Activated CD4-positive, alpha-beta T cell treated with anti-CD3 and anti-CD28 coated beads, Interleukin-2, Interleukin-4, amounts not matched to agents 100 ng/mL and 50 ng/mL, durations not matched to agents 16 hours and 8 hours (primary cell): ENCODE data around the gene XYLT1.
"Not testable (repeated sequence)": the region's sequence is repeated elsewhere in the genome, so short reads cannot be mapped to it uniquely, and the experiment has no call there.

ENCODE experiments used
- DNase-seq: peaks from one replicate; pipeline ENCODE4 v3.0.0-alpha.2; 2020; ENCODE audit warnings: low spot score

XYLT1 gene

DNA sequence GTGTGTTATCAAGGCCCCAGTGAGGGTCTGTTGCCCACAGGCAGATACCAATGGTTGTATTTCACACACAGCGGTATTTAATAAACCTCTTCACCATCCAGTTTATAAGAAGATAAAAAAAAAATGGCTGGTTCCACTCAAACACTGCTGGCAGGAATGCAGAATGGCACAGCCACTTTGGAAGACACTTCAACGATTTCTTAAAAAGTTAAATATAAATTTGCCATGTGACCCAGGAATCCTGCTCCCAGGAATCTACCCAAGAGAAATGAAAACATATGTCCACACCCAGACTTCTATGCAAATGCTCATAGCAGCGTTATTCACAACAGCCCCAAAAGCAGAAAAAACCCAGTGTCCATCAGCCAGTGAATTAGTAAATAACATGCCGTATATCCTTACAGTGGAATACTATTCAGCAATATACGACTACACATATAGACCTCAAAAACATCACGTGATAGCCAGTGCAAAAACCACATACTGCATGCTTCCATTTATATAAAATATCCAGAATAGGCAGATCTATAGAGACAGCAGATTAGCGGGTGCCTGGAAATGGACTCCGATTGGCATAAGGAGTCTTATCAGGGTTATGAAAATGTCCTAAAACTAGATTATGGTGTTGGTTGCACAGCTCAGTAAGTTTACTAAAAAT, 38.7 kb downstream of the XYLT1 start:
- DNase-seq = no peak

DNA sequence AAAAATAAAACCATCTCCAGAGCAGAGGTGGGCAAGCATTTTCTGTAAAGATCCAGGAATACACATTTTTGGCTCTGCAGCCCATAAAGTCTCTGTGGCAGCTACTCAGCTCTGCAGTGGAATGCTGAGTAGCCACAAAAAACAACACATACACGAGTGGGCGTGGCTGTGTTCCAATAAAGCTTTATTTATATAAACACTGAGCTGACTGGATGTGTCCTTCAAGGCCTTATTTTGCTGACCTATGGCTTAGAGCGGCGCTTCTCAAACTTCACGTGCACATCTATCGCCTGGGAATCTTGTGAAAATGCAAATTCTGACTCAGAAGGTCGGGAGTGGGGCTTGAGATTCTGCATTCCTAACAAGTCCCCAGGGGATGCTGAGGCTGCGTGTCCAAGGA, 39.7 kb downstream of the XYLT1 start:
- DNase-seq = no peak

DNA sequence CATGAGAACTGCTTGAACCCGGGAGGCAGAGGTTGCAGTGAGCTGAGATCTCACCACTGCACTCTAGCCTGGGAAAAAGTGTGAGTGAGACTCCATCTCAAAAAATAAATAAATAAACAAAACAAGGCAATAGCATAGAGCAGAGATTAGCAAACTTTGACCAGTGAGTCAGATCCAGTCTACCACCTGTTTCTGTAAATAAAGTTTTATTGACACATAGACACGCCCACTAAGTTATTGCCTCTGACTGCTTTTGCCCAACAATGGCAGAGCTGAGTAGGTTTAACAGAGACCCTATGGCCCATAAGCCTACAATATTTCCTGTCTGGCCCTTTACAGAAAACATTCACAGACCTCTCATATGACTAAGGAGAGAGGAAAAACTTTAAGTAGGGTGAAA, 44.3 kb downstream of the XYLT1 start:
- DNase-seq = no peak

DNA sequence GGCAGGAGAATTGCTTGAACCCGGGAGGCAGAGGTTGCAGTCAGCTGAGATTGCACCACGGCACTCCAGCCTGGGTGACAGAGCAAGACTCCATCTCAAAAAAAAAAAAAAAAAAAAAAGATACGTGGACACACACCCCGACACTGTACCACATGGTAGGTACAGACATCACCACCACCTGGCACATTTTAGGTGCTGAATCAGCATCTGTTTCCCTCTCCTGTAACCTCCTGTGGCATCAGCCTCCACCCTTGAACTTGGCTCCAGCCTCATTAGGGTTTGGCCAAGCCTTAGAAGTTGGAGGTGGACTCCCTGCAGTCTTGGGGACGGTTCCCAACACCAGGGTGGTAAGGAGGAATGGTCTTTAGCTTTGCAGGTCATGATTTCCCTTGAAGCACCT, 46.0 kb downstream of the XYLT1 start:
- DNase-seq = no peak

DNA sequence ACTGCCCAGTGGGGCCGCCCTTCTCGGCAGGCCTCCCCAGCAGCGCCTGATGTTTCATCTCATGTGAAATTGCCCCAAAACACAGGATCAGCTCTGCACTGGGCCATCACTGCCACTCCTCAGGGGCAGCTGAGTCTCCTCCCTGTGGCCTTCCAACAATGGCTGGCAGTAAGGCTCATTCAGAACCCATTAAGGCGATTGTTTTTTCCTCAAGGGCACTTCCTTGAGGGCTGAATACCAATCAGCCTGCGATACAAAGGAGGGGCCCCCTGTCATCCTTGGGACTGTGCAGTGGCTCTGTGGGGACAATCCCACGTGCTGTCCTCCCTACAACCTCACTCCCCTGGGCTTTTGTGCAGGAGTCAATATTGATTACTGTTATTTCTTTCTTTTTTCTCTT, 47.5 kb downstream of the XYLT1 start:
- no peak for DNase-seq

DNA sequence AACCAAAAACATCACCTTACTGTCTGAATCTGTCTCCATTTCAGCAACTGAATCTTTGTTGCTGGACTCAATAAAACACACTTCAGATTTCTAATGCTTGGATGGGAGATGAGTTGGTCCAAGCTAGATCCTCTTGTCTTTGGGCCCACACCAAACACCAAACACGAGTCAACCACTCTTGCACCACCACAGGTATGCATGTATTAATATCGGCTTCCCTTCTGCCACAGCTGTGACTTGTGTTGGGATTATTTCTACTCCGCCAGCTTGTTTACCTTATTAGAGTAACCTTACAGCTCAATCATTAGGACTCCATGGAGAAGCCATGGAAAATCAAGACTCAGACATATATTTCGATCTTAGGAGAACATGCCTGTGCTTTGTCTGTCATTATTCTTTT, 49.9 kb downstream of the XYLT1 start:
- no peak for DNase-seq

DNA sequence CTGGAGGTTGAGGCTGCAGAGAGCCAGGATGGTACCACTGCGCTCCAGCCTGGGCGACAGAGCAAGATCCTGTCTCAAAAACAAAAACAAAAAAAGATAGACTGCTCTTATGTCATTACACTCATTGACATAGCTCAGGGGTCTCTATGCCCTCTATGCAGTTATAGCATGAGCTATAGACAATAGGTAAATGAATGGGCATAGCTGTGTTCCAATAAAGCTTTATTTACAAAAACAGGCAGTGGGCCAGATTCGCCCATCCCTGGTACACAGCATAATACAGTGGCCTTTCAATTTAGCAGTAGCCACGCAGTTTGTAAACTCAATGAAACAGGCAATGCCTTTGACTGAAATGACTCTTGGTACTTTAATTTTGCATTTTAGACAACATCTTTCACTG, 51.5 kb downstream of the XYLT1 start:
- DNase-seq = no peak

DNA sequence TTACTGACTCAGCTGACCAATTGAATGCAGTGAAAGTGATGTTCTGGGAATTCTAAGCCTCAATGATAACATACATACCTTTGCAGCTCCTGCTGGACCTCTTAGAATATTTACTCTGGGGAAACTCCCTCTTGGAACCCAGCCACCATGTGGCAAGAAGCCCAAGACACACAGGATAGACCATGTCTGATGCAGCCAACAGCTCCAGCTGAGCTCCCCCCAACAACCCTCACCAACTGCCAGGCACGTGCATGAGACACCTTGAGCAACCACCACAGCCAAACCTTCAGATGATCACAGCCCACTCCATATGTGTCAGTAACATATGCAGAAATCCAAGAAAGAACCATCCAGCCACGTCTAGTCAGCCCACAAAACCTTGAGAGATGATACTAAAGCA, 53.0 kb downstream of the XYLT1 start:
- no peak for DNase-seq

DNA sequence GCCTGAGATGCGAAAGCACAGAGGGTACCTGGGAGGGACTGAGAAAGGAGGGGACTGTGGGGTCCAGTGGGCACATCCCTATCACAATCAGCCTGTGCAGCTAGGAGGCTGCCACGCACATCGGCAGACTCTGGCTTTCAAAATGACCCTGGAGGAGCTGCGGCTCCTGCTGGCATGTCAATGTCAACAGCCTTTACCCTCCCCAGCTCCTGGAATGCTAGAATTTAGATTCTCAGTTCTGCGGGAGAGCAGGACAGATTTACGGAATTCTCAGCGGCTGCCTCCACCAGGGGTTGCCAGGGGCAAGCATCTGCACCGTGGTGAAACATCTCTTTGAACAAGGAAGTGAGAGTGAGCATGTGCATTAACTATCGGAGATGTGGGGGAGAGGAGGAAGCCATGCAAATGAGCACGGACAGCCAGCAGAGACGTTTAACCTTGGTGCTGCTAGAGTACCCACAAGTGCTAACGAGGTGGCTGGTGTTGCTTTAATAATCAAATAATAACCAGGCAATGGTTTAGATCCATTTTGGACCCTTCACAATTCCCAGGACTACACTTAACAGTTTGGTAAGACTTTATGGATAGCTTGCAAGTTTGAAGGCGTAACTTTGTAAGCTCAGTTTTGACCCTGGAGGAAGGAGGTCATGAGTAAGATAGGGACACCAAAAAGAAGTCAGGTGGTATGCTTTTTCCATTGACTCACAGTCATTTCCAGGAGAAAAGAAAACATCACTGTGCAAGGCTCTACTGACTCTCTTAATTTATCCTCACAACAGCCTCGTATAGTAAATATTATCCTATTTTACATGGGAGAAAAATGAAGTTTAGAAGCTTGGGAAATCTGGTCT, 54.1 kb downstream of the XYLT1 start:
- DNase-seq = peak; percentile 67

DNA sequence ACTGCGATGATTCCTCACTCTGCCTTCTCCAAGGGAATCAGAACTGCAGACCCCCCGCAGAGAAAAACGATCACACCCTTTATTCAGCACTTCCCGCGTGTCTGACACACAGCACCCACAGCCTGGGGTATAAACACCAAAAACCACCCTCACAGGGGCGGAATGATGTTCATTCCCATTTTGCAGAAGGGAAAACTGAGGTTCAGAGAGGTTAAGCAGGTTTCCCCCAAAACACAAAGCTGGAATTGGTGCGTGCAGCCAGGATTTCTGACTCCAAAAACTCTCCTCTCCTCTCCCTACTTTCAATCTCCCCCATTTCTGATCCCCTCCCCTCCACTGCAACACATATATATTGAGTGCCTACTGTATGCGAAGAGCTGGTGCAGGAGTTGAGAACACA, 55.8 kb downstream of the XYLT1 start:
- DNase-seq = no peak

DNA sequence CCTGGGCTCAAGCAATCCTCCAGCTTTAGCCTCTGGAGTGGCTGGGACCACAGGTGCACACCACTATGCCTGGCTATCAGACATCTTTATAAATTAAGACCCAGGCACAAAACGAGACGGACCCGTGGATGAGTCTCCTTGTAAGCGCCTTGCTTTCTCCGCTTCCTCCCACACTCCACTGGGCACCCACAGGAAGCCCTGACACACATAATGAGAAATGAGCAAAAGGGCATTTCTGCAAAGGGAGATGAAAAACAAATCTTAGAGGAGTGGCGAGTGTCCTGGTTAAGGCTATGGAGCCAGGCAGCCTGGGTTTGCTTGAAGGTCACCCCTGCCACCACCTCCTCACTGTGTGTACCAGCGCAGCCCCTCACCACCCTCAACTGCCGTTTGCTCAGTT, 56.3 kb downstream of the XYLT1 start:
- peak; percentile 37 for DNase-seq

DNA sequence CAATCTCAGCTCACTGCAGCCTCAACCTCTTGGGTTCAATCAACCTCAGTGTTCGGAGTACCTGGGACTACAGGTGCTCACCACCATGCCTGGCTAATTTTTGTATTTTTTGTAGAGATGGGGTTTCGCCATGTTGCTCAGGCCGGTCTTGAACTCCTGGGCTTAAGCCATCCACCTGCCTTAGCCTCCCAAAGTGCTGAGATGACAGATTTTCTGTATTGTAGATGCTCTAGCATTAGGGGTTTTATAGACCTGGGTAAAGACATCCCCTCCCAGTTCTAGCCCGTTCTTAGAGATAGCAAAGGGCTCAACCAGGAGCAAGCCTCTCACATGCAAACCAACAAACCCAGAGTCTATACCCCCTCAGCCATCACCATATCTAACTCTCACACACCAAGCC, 57.3 kb downstream of the XYLT1 start:
- DNase-seq = no peak

DNA sequence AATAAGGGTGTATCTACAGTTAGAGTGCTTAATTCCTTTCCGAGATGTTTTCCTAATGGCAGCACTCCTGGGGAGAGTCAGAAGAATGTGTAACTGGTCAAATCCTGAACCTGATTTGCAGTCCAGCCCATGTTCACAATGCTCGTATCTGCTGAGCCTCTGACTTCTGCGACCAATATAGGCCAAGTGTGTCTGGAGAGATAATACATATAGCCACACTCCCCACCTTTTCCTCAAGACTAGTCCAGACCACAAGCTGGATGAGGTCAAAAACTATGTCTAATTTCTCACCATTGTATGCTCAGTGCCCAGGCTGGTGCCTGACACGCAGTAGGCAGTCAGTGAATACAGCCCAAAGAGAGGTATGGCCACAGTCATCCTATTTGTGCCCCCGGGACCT, 58.0 kb downstream of the XYLT1 start:
- DNase-seq = no peak

DNA sequence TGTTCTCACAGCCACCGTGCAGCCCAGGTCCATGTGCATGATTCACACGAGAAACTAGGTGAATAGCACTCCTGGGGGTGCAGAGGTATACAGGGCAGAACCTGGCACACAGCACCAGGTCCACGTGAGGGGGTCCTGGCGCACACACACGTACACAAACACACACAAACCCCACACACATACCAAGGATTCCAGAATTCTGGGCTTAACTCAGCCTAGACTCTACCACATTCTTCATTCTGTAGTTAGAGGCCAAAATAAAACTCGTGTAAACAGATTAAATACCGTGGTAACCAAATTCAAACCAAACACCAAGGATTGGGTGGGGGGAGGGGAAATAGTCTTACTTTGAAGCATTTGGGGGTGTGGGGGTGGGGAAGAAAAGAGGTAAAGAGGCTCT, 58.5 kb downstream of the XYLT1 start:
- no peak for DNase-seq

DNA sequence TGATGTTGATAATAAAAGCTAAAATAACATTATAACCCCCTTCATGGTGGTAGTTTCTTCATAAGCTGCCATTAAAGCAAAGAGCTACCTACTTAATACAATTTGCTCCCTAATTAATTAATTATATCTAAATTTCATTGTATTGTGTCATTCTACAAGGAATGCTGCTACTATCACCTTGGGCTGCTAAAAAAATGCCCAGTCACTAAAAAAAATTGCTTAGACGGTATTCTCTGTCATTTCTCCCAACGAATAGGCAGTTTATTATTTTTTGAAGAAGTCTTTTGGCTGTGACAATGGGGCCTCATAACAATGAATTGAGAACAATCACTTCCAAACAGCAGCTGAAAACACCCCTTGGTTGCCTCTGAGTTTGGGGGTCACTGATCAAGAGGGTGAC, 59.5 kb downstream of the XYLT1 start:
- no peak for DNase-seq

DNA sequence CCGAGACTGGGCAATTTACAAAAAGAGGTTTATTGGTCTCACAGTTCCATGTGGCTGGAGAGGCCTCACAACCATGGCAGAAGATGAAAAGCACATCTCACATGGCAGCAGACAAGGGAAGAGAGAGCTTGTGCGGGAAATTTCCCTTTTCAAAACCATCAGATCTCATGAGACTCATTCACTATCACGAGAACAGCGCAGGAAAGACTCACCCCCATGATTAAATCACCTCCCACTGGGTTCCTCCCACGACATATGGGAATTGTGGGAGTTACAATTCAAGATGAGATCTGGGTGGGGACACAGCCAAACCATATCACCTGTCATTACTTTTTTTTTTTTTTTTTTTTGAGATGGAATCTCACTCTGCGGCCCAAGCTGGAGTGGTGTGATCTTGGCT, 60.4 kb downstream of the XYLT1 start:
- DNase-seq = not testable (repeated sequence)

DNA sequence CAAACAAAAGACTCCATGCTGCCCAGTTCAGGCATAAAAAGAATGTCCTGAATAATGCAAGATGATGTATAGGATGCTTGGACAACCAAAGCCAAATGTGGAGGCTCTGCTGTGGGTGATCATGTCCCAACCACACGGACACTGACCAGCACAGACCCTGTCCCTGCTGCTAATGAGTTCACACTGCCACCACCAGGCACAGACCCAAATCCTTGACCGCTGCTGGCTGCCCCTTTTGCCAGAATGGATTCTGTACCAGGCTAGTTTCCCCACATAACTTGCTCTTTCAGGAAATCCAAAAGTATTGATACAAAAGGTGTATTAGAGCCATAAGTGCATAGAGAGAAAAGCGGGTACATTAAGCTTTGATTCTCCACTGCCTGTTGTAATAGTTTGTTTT, 60.9 kb downstream of the XYLT1 start:
- DNase-seq = no peak

DNA sequence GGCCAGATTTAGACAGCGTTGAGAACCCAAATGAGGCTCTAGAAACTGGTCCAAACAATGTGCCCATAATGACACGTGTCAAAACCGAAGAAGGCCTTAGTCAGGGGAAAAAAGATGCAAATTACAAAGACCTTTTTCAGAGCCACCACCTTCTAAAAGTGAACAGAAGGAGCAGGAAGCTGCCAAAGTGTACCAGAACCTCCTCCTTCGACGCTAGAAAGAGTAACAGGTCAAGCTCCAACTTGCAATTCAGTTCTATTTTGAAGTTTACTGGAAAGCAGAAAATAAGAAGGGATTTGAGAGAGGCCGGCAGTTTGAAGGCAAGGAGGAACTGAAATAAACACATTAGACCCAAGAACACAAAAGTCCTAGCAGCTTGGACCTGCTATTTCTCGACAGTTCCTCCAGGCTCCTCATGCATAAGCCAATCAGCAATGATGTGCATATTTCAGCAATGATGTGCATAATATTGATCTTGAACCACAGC, 61.8 kb downstream of the XYLT1 start:
- DNase-seq = no peak

DNA sequence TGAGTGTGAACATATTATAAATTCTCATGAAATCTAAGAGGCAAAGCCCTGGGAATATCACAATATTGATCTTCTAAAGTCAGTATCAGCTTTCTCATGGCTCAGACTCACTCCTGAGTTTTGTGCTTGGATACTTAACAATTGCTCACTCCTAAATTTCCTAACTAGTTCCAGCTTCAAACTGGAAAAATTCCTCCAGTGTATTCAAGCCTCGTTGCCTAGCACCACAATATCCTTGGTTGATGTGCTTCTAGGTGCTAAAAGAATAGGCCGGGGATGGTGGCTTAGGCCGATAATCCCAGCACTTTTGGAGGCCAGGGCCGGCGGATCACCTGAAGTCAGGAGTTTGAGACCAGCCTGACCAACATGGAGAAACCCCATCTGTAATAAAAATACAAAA, 62.5 kb downstream of the XYLT1 start:
- DNase-seq = no peak

DNA sequence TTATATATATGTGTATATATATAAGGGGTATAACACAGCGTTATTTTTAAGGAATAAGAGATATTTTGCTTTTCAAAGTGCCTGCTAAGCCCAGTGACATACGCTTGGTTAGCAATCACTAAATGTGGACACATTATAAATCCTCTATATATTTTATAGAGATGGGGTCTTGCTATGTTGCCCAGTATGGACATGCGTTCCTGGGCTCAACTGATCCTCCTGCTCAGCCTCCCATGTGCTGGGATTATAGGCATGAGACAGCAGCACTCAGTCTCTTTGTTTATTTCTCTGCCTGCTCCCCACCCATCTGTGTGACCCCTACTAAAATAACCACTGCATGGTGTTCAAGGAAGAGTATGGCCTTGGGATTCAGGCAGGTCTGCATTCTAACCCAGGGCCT, 63.4 kb downstream of the XYLT1 start:
- DNase-seq = no peak

DNA sequence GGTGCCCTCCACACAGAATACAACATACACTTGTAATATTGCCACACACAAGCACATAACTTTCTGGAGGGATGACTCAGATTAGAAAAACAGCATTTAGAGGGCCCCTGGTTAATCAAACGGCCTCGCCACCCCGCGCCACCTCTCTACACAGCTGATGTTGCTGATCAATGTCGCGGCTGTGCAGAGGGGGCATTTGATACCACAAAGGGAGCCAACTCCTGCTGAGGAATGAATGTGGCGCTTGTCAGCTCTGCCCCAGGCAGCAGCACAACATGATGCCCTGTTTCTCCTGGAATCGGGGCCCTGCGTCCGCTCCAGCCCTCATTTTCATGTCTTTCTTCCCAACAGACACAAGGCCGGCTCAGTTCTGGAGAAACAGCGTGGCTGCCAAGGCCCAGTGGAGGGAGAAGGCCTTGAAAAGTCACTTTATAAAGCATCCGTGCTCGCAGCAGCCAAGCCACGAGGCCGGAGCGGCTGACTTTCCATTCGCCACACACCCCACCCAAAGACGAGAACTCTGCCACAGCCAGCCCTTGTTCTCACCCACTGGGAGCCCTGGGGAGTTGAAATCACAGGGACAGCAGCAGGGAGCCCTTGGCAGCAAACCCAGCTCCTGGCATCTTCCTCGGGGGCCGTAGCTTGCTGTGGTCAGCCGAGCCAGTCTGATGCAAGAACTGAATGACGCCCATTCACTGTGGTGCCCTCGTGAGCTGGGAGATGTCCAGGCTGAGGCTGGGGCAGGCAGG, 65.6 kb downstream of the XYLT1 start:
- DNase-seq = no peak

DNA sequence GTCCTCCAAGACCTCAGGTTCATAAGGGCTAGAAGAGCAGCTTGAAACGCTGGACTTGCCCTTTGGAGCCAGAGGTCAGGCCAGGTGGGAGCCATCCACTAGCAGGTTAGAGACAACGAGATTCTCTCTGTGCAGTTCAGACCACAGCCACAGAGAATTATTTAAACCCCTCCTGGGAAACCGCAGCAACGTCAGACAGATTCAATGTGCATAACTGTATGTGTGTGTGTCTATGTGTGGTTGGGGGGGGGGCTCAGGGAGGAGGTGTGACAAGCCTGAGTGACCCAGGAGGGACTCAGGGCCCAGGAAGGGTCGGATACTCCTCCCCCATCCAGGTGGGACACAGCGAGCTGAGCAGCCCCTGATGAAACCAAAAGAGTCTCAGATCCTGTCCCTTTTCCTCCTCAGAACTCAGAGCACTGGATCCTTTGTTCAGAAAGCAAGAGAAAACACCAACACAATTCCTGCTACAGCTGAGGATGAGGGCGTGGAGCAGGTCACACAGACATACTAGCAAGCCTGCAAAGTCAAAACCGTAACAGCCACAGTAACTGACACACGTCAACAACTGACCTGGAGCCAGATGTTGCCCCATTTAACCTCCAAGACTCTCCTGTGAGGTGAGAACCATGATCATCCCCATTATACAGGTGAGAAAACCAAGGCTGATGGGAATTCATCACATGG, 66.8 kb downstream of the XYLT1 start:
- DNase-seq = no peak
